ENCODE results near the gene MYBPC3.

MYBPC3 gene

DNA sequence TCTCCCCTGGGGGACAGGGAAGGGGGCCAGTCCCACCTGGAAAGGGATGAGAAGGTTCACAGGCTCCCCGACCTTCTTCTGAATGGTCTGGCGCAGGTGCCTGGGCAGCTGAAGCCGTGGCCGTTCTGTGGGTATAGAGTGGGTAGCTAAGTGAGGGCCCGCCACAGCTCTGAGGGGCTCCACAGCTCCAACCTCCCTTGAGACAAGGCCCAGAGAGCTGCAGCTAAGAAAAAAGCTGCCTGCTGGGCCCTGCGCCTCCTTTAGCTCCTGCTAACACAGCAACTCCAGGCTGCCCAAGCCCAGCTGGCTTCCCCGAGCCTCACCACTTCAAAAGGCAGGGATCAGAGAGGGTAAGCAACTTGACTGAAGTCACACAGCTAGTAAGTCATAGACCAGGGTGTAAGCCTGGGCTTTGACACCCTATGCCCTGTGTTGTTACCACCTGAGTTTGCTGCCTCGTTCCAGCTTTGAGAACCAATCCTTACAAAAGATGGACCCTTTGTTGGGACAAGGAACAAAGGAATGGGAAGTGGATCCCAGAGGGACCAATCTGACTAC is 18.5 kb downstream of the MYBPC3 start:
- H3K4me3 ChIP-seq (ENCODE audit: control insufficient read depth, low read depth, low read length): no peak overlapping the region
- DNase-seq (ENCODE audit: low read depth): no peak
- TF ChIP-seq, protein P1, sequence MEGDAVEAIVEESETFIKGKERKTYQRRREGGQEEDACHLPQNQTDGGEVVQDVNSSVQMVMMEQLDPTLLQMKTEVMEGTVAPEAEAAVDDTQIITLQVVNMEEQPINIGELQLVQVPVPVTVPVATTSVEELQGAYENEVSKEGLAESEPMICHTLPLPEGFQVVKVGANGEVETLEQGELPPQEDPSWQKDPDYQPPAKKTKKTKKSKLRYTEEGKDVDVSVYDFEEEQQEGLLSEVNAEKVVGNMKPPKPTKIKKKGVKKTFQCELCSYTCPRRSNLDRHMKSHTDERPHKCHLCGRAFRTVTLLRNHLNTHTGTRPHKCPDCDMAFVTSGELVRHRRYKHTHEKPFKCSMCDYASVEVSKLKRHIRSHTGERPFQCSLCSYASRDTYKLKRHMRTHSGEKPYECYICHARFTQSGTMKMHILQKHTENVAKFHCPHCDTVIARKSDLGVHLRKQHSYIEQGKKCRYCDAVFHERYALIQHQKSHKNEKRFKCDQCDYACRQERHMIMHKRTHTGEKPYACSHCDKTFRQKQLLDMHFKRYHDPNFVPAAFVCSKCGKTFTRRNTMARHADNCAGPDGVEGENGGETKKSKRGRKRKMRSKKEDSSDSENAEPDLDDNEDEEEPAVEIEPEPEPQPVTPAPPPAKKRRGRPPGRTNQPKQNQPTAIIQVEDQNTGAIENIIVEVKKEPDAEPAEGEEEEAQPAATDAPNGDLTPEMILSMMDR (conservative IDR thresholded peaks at IDR 0.05; ENCODE audit: control insufficient read depth, insufficient read depth, low read depth, low read length): no peak

DNA sequence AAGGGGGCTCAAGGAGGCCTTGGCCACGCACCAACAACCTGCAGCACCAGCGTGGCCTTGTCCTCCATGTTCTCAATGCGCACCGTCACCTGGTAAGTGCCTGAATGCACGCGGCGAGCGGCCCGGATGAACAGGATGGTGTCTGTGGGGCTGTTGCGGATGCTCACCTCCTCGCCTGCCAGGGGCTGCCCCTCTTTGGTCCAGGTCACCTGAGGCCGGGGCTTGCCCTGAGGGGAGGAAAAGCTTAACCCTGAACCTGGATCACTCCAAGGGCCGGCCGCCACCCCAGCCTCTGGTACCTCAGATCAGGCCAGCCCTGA is 19.0 kb downstream of the MYBPC3 start:
- TF ChIP-seq, protein P1 (conservative IDR thresholded peaks at IDR 0.05; ENCODE audit: control insufficient read depth, insufficient read depth, low read depth, low read length): no peak
- DNase-seq (ENCODE audit: low read depth): no peak
- H3K4me3 ChIP-seq (ENCODE audit: control insufficient read depth, low read depth, low read length): no peak overlapping the region

DNA sequence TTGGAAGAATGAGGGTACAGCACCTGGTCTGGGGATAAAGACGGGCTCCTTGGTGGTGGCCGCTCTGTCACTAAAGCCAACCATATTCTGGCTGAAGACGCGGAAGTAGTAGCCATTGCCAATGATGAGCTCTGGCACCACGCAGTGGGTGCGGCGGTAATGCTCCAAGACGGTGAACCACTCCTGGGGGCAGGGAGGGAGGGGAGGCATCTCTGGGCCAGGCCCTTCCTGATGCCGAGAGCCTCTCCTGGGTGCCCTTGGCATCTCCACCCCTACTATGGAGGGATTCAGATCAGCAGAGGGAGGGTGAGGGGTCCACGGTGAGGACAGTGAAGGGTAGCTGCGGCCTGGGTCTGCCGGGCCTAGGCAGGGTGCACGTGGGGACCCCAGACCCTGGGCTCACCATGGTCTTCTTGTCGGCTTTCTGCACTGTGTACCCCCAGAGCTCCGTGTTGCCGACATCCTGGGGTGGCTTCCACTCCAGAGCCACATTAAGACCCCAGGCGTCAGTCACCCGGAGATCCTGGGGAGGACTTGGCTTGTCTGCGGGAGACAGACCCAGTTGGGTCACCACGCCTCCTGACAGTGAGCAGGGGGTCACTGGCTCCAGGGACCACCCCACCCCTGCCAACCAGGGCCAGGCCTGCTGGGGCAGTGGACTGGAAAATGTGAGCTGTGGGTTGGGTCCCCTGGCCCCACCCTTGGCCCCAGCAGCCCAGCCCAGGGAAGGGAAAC is 19.5 kb downstream of the MYBPC3 start:
- no peak overlapping the region for H3K4me3 ChIP-seq (ENCODE audit: control insufficient read depth, low read depth, low read length)
- no peak for DNase-seq (ENCODE audit: low read depth)
- TF ChIP-seq, protein P1 (conservative IDR thresholded peaks at IDR 0.05; ENCODE audit: control insufficient read depth, insufficient read depth, low read depth, low read length): no peak

DNA sequence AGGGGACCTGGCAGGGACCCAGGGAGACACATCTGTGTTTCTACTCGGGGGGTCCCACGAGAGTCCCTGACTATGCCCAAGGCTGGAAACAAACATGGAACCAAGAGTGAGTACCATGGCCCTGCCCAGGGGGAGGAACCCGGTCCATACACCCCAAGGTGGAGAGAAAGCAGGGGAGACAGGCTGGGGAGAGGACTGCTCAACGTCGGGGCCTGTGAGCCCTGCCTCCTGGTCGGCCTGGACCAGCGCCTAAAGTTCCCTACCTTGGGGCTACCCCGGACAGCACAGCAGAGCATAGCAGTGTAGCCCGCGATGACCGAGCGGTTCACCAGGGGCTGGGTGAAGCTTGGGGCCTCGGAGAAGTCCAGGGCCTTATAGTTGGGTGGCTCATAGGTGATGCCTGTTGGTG is 20.2 kb downstream of the MYBPC3 start:
- no peak overlapping the region for H3K4me3 ChIP-seq (ENCODE audit: control insufficient read depth, low read depth, low read length)
- TF ChIP-seq, protein P1 (conservative IDR thresholded peaks at IDR 0.05; ENCODE audit: control insufficient read depth, insufficient read depth, low read depth, low read length): no peak
- no peak for DNase-seq (ENCODE audit: low read depth)

DNA sequence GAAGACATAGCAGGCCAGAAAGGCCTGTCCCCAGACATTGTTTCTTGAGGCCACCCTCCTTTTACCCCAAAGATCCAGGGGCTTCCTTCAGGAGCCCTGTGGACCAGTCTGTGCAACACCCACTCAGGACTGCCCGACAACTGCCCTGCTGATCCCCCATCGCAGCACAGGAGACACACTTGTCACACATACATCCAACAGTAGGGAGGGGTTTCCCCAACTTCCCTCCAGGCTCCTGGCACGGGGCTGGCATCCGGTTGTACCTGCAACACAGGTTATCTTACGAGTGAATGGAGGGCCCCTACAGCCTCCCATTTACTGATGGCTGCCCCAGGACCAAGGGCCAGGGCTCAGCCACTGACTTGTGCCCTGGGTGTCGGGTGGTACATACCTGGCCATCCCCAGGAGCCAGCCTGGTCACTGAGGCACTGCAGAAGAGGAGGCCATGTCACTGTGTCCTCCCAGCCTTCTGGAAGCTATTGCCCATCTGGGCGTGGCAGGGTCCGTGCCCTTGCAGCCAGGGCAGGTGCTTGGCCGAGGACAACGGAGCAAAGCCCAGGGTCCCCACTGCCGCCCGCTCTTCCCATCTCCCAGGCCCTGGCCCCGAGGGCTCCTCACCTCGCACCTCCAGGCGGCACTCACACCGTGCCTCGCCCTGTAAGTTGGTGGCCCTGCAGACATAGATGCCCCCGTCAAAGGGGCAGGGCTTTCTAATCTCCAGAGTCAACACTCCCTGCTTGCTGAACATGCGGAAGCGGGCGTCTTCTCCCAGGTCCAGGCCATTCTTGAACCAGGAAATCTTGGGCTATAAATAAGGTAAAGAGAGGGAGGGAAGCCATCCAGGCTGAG is 20.8 kb downstream of the MYBPC3 start:
- TF ChIP-seq, protein P1 (conservative IDR thresholded peaks at IDR 0.05; ENCODE audit: control insufficient read depth, insufficient read depth, low read depth, low read length): no peak
- H3K4me3 ChIP-seq (ENCODE audit: control insufficient read depth, low read depth, low read length): no peak overlapping the region
- no peak for DNase-seq (ENCODE audit: low read depth)

DNA sequence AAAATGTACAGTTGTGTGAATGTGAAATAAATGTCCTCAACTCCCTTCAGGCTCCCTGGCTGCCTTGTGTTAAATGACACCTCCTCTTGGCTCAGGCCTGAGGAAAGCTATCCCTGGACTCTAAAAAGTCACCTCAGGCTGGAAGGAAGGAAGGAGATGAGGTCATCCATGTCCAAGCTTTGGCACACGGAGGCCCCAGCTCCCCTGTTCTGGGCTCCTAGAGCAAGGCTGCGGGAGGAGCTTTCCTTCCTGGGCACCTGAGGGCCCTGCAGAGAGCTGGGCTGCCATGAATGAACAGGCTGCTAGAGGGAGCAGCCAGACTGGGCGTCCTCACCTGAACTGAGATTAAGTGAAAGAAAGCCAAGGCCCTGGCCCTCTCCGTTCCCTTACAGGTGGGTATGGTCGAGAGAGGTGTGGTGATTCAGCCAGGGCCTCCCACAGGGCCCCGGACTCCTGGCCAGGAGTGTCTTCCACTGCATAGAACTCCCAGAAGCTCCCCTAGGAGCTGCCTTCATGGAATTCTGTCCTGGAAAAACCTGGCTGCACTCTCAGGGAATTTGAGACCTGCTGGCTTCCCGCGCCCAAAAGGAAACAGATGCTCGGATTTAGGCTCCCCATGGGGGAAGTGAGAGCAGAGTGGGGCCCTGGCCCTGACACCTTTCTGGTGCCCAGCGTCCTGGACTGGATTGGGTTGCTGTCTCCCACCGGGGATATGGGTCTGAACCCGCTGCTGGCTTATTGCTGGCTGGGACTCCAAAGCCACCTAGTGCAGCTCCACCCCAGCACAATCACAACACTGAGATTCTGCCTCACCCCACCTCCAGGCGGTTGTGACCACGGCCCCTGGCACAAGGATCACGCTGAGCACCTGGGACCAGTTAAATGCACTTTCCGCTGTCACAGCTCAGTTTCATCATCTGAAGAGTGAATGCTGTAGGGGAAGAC is 22.2 kb downstream of the MYBPC3 start:
- TF ChIP-seq, protein P1 (conservative IDR thresholded peaks at IDR 0.05; ENCODE audit: control insufficient read depth, insufficient read depth, low read depth, low read length): no peak
- no peak for DNase-seq (ENCODE audit: low read depth)
- H3K4me3 ChIP-seq (ENCODE audit: control insufficient read depth, low read depth, low read length): no peak overlapping the region
